Vagina (tissue), 2 donors: Measurements from ENCODE around the gene RAMP1.

Source experiments
- CTCF ChIP-seq, 3 experiments: fragments of 450-650 bp in 2 of 3; fragments of 200-600 bp in 1 of 3; sonication (generic) in 1 of 3; IDR thresholded peaks; one replicate each; pipeline ENCODE4 v1.5.1; 2017 to 2019; ENCODE audit warnings: antibody characterized with exemption in 3 of 3, mild to moderate bottlenecking in 2 of 3, moderate library complexity in 2 of 3
- POLR2A ChIP-seq, 2 donors: fragments of 450-650 bp; IDR thresholded peaks; one replicate each; pipeline ENCODE4 v1.6.1; 2017; ENCODE audit warnings: antibody characterized with exemption in 2 of 2, mild to moderate bottlenecking in 2 of 2, moderate library complexity in 2 of 2
- POLR2AphosphoS5 ChIP-seq, 2 donors: sonication (generic); formaldehyde crosslinking; IDR thresholded peaks; one replicate each; pipeline ENCODE4 v1.9.0; 2017; ENCODE audit warnings: antibody characterized with exemption in 2 of 2, mild to moderate bottlenecking in 2 of 2, low read depth in 1 of 2; ENCODE audit not compliant: insufficient read depth in 1 of 2

DNA sequence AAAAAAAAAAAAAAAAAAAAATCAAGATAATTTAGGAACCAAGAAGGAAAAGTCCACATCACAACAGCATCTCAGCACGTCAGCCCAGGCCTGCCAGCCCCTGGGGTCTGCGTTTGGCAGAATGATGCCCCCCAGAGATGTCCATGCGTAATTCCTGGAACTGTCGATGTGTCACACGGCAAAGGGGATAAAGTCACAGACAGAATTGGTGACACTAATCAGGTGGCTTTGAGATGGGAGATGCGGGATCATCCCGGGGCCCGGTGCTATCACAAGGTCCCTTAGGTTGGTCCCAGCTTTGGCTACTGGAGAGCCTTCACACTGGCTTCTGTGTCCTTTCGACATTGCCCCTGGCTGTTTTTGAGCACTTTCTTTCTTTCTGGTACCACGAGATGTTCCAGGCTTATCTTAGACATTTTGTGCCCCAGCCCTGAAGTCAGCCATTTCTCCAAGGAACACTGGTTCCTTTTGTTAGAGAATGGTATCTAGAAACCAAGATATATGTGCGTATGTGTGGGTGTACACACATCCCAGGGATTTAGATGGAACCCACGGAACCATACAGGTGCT is 20.7 kb downstream of the RAMP1 start:
- TF ChIP-seq CTCF (IDR thresholded peaks at IDR 0.05) (no peak), POLR2A (IDR thresholded peaks at IDR 0.05) (no peak), POLR2AphosphoS5 (IDR thresholded peaks at IDR 0.05; ENCODE audit: insufficient read depth in 1 of 2, low read depth in 1 of 2) (no peak)
